ENCODE results near the gene PIP4K2B. TPM values are rescaled to one million over a fixed set of nuclear protein-coding genes. Genes with fewer than 3 reads are reported as not detected.

PIP4K2B gene
- total and polyA plus RNA-seq, 9 of the 15 experiments (the other 6 are each of a cell fraction or from before 2014, with no cell fraction given), result 3.7 to 29.9 (median 23.0) TPM

- TF ChIP-seq, protein P1, sequence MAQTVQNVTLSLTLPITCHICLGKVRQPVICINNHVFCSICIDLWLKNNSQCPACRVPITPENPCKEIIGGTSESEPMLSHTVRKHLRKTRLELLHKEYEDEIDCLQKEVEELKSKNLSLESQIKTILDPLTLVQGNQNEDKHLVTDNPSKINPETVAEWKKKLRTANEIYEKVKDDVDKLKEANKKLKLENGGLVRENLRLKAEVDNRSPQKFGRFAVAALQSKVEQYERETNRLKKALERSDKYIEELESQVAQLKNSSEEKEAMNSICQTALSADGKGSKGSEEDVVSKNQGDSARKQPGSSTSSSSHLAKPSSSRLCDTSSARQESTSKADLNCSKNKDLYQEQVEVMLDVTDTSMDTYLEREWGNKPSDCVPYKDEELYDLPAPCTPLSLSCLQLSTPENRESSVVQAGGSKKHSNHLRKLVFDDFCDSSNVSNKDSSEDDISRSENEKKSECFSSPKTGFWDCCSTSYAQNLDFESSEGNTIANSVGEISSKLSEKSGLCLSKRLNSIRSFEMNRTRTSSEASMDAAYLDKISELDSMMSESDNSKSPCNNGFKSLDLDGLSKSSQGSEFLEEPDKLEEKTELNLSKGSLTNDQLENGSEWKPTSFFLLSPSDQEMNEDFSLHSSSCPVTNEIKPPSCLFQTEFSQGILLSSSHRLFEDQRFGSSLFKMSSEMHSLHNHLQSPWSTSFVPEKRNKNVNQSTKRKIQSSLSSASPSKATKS (CRISPR knock-in tag; IDR thresholded peaks at IDR 0.05), result no peak
- no peak for TF ChIP-seq CBX8 (IDR thresholded peaks at IDR 0.05; ENCODE audit: borderline replicate concordance, extremely low read depth, low read depth, low read length, poor library complexity, severe bottlenecking)
- TF ChIP-seq, protein P2, sequence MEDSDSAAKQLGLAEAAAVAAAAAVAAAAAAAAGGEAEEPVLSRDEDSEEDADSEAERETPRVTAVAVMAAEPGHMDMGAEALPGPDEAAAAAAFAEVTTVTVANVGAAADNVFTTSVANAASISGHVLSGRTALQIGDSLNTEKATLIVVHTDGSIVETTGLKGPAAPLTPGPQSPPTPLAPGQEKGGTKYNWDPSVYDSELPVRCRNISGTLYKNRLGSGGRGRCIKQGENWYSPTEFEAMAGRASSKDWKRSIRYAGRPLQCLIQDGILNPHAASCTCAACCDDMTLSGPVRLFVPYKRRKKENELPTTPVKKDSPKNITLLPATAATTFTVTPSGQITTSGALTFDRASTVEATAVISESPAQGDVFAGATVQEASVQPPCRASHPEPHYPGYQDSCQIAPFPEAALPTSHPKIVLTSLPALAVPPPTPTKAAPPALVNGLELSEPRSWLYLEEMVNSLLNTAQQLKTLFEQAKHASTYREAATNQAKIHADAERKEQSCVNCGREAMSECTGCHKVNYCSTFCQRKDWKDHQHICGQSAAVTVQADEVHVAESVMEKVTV (CRISPR knock-in tag; IDR thresholded peaks at IDR 0.05), result peak; percentile 12; the same call in 1 of the 2 replicates
- TF ChIP-seq ZFP1 (CRISPR knock-in tag; IDR thresholded peaks at IDR 0.05), result no peak
- peak; percentile 84 for TF ChIP-seq MXD1 (CRISPR knock-in tag; IDR thresholded peaks at IDR 0.05; ENCODE audit: borderline replicate concordance, poor library complexity, severe bottlenecking)
- TF ChIP-seq, protein P3, sequence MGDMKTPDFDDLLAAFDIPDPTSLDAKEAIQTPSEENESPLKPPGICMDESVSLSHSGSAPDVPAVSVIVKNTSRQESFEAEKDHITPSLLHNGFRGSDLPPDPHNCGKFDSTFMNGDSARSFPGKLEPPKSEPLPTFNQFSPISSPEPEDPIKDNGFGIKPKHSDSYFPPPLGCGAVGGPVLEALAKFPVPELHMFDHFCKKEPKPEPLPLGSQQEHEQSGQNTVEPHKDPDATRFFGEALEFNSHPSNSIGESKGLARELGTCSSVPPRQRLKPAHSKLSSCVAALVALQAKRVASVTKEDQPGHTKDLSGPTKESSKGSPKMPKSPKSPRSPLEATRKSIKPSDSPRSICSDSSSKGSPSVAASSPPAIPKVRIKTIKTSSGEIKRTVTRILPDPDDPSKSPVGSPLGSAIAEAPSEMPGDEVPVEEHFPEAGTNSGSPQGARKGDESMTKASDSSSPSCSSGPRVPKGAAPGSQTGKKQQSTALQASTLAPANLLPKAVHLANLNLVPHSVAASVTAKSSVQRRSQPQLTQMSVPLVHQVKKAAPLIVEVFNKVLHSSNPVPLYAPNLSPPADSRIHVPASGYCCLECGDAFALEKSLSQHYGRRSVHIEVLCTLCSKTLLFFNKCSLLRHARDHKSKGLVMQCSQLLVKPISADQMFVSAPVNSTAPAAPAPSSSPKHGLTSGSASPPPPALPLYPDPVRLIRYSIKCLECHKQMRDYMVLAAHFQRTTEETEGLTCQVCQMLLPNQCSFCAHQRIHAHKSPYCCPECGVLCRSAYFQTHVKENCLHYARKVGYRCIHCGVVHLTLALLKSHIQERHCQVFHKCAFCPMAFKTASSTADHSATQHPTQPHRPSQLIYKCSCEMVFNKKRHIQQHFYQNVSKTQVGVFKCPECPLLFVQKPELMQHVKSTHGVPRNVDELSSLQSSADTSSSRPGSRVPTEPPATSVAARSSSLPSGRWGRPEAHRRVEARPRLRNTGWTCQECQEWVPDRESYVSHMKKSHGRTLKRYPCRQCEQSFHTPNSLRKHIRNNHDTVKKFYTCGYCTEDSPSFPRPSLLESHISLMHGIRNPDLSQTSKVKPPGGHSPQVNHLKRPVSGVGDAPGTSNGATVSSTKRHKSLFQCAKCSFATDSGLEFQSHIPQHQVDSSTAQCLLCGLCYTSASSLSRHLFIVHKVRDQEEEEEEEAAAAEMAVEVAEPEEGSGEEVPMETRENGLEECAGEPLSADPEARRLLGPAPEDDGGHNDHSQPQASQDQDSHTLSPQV (IDR thresholded peaks at IDR 0.05), result no peak
- no peak for TF ChIP-seq ARHGAP35 (IDR thresholded peaks at IDR 0.05; ENCODE audit: partially characterized antibody)
- peak; percentile 47; the same call in 1 of the 2 replicates for TF ChIP-seq NFIC (IDR thresholded peaks at IDR 0.05)
- 0 out of 4 replicates have a peak, but pooled peaks of 1 of the 2 experiments have one; percentile 35 for TF ChIP-seq TEAD1 (CRISPR knock-in tag; IDR thresholded peaks at IDR 0.05)
- 0 out of 2 replicates have a peak, but pooled peaks have one; percentile 27 for TF ChIP-seq THAP12 (CRISPR knock-in tag; IDR thresholded peaks at IDR 0.05)
- TF ChIP-seq CHD4 (IDR thresholded peaks at IDR 0.05; ENCODE audit: insufficient read depth, insufficient replicate concordance, low read depth, low read length, poor library complexity, severe bottlenecking), result no peak
- no peak for TF ChIP-seq CCNT2 (IDR thresholded peaks at IDR 0.05; ENCODE audit: borderline replicate concordance, extremely low read depth, insufficient read length, low read depth, low read length)
- no peak for TF ChIP-seq ZNF766 (CRISPR knock-in tag; conservative IDR thresholded peaks at IDR 0.05)
- no peak for TF ChIP-seq ZNF507 (tag; conservative IDR thresholded peaks at IDR 0.05)
Observed at GRCh38 chr17:38752308-38753070, 46.9 kb downstream of the PIP4K2B start, which contains the start of gene PSMB3 (continued).
